ENCODE data around the gene UBE2N. TPM values are rescaled to one million over a fixed set of nuclear protein-coding genes. Genes with fewer than 3 reads are reported as not detected.
"Not testable (repeated sequence)": the region's sequence is repeated elsewhere in the genome, so short reads cannot be mapped to it uniquely, and the experiment has no call there.

UBE2N gene
- polyA plus RNA-seq, 4 donors, result 132 to 196 (median 159) TPM

DNA sequence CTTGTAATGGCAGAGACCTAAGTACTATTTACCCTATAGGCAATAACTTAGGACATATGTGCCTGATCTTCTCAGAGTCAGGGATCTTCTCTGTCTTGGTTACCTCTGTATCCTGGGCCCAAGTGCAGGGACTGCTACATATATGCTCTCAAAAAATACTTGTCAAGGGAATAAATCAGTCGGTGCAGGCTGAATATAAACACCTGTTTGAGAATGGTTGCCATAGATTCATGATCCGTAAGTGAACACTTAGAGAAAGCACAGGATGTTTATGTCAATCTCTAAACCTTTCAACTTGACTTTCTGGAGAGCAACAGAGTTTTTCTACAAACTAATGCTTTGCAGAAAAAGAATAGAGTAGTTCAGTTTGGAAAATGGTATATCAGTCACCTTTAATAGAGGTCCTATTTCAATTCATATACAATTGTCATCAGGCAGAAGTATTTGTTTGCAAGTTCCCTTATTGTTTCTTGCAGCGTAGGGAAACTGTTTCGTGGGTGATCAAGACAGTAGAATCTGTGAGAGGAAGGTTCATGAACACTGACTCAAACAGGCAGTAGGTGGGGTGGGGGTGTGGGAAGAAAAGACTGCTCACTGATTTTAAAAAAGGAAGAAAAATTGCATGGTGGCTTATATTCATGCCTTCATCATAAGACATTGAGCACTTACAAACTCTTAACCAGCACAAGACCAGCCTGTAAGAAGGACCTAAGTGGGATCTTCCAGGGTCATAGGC lies 6.0 kb upstream of the UBE2N start:
- DNase-seq (ENCODE audit: low read depth in 4 of 4, low spot score in 3 of 4), result no peak

DNA sequence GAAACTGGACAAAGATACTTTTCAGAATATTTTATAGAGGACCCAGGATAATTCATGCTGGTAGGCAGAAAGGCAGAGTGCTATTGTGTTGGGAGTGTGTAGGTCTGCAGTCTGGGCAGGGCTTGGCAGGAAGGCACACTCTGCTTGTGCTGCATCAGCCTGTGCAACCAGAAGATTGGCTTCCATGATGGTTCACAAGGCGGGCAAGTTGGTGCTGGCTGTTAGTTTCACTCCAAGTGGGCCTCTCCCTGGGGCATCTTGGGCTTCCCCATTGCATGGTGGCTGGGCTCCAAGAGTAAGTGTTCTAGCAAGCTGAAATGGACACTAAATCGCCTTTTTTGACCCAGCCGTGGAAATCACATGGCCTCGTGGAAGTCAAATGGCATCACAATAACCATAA lies 1.8 kb upstream of the UBE2N start:
- DNase-seq (ENCODE audit: low read depth in 4 of 4, low spot score in 3 of 4), result no peak

DNA sequence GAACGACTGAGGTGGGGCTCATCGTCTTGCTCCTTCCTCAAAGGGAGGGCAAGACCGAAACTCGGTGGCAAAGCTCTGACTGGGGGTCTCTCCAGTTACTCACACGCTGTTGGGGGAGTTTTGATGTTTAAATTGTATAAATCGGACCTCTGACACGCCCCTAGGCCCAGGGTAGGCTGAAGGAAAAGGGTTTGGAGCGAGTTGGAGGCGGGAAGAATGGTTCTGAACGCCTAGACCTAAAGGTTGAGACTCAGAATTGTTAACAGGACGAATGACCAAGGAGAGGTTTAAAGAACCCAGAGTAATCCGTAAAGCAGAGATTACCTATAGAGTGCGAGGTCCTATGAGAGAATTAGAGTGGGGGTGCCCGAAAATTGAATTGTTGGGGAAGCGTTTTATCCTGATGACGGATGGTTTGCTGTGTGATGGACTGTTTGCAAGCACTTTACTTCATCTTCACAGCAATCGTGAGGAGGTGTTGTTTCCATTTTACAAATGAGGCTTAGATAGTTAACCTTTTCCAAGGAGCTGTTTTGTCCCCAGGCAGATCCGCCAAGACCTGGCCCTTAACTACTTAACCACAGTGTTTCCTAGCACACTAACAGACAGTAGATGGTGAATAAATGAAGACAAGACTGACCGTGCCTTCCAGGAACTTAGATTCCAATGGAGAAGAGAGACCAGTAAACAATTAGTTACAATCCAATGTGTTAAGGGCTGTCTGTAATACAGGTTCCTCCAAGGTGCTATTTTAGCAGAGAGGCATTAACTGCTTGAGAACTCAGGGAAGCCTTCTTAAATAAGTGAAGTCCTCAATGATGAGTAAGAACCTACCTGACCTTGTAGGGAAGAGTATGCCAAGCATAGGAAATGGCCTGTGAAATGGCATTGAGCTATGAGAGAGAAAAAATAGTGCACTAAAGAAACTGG lies 929 bp upstream of the UBE2N start:
- peak in 1 of 4 donors; percentile 47 for DNase-seq (ENCODE audit: low read depth in 4 of 4, low spot score in 3 of 4)

DNA sequence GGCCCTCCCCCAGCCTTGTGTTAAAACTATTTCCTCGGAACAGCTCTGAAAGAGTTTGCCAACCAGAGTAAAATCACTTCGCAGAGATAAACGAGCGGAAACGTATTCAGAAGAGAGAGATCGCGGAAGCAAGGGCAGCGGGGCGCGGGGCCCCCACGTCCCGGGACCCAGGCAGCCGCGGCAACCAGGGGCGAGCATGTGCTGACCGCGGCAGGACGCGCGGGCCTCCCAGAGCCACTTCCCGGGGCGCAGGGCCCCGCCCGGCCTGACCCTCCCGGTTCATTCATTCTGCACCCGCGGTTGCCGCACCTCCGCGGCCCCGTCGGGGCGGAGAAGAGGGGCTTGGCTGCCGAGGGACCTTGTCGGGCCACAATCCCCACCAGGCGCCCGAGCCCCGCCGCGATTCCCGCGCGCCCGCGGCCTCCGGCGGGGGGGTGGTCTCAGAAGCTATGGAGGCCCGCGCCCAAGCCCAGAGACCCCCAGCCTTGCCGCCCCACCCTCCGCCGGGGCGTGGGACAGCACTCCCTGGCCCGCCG lies 598 bp downstream of the UBE2N start:
- no peak for DNase-seq (ENCODE audit: low read depth in 4 of 4, low spot score in 3 of 4)

DNA sequence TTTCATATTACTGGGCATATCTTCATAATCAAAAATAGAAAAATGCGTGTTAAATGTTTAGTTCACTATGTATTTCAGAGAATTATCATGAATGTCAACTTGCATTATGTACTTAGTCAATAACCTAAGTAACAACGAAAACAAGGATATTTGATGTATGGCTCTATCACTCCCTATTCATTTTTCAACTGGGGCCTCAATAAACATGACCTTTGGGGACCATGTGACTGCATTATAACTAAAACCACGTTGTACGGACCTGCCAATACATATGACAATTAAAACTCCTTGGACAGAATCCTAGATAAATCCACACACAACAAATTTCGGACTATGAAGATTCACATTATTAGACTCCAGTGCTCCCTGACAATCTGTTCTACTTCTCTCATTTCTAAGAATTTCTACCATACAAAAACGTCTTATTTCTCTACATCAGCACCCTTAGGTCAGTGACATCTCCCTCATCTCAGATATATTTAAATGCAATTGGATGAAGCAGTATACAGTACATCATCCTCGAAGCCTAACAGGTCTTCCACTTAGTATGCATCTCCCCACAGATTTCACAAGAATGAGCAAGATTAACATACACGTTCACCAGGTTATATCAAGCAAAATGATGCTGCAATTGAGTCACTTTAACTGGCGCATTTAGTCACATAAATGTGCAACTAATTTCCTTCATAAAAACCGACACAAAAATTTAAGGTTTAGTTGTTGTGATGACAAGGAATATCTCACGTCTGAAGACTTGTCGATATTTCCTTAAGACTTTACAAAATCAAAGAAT lies 1.5 kb downstream of the UBE2N start:
- DNase-seq (ENCODE audit: low read depth in 4 of 4, low spot score in 3 of 4), result no peak

DNA sequence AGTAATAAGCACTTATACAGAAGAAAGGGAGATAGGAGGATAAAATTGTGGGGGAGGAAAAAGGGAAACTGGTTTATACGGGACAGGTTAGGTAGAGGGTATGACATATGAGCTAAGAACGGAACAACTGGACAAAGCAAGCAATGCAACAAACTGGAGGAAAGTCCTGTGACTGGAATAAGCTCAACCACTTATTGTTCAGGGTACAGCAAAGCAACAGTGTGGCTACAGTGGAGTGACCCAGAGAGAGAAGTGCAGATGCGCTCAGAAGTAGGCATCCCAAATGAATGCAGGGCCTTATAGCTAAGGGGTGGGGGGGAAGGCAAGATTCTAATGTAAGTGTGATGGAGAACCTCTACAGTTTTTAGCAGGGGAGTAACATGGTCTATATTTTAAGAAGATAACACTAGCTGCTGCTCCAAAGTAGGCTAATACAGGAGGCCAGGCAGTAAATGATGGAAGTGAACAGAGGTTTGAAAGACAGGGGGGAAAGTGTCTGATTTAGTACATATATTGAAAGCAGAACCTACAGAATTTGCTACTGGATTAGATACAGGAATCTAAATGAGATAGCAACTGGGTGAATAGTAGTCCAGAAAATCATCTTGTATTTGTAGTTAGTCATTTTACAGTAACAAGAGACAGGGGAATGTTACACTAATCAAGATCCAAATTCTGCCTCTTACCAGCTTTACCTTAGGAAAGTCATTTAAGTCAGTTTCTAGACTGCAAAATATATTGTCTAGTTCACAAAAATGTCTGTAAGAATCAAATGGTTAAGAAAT lies 3.3 kb downstream of the UBE2N start:
- no peak for DNase-seq (ENCODE audit: low read depth in 4 of 4, low spot score in 3 of 4)

DNA sequence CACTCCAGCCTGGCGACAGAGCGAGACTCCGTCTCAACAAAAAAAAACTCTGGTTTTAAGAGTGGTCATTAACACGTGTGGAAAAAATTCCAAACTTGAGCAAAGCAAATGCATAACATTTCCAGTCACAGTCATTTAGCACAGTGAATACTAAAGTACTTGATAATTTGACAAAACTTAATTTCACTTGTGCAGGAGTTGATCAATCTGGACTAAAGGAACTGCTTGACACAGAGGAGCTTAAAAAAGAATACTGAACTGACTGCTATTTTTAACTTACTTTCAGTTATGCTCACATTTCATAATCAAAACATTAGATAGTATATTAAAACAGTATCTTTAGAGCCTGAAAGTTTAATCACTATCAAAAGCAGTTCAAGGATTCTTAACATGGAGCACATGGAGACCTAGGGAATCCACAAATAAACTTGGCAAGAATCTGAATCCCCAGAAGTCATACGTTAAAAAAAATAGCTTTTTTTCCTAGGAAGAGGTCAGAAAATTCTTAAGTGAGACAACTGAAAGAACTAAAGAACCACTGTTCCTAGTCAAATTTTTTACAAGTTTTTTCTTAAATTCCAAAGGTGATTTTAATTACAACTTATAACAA lies 7.4 kb downstream of the UBE2N start:
- no peak for DNase-seq (ENCODE audit: low read depth in 4 of 4, low spot score in 3 of 4)

DNA sequence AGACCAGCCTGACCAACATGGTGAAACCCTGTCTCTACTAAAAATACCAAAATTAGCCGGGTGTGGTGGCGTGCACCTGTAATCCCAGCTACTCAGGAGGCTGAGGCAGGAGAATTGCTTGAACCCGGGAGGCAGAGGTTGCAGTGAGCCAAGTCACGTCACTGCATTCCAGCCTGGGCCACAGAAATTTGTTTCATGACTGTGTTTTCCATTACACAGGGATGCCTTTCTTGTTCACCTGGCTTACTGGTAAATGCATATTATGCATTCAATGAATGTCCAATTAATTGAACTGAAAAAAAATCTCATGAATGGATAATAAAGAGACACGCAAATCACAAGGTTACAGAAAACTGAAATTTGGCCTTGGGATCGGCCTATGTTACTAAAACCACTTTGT lies 9.7 kb downstream of the UBE2N start:
- DNase-seq (ENCODE audit: low read depth in 4 of 4, low spot score in 3 of 4), result not testable (repeated sequence)

DNA sequence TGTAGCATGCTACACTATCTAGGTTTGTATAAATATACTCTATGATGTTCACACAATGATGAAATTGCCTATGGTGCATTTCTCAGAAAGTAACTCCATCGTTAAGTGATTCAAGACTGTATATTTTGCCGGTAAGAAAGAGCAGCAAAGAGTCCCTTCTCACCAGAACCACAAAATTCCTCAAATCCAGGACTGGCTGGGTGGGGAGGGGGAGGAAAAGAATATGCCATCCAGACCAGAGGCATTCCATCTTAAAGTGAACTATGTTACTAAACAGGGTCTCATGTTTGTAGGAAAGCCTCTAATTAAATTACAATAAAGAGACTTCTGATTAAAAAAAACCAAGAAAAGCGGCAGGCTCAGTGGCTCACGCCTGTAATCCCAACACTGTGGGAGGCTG lies 11.5 kb downstream of the UBE2N start:
- DNase-seq (ENCODE audit: low read depth in 4 of 4, low spot score in 3 of 4), result no peak

DNA sequence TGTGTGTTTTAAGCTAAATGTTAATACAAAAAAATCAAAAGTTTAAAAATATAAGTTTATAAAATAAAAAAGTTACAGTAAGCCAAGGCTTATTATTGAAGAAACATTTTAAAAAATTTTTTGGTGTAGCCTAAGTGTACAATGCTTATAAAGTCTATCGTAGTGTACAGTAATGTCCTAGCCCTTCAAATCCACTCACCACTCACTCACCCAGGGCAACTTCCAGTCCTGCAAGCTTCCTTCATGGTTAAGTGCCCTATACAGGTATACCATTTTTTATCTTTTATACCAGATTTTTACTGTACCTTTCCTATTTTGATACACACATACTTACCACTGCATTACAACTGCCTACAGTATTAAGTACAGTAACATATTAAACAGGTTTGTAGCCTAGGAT lies 11.9 kb downstream of the UBE2N start:
- DNase-seq (ENCODE audit: low read depth in 4 of 4, low spot score in 3 of 4), result no peak

DNA sequence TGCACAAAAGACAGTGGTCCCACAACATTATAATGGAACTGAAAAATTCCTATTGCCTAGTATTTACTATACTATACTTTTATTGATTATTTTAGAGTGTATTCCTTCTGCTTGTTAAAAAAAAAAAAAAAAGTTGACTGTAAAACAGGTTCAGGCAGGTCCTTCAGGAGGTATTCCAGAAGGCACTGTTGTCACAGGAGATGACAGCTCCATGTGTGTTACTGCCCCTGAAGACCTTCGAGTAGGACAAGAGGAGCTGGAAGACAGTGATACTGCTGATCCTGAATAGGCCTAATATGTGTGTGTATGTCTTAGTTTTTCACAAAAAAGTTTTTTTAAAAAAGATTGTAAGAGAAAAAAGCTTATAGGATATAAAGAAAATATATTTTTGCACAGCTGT lies 12.3 kb downstream of the UBE2N start:
- DNase-seq (ENCODE audit: low read depth in 4 of 4, low spot score in 3 of 4), result no peak

DNA sequence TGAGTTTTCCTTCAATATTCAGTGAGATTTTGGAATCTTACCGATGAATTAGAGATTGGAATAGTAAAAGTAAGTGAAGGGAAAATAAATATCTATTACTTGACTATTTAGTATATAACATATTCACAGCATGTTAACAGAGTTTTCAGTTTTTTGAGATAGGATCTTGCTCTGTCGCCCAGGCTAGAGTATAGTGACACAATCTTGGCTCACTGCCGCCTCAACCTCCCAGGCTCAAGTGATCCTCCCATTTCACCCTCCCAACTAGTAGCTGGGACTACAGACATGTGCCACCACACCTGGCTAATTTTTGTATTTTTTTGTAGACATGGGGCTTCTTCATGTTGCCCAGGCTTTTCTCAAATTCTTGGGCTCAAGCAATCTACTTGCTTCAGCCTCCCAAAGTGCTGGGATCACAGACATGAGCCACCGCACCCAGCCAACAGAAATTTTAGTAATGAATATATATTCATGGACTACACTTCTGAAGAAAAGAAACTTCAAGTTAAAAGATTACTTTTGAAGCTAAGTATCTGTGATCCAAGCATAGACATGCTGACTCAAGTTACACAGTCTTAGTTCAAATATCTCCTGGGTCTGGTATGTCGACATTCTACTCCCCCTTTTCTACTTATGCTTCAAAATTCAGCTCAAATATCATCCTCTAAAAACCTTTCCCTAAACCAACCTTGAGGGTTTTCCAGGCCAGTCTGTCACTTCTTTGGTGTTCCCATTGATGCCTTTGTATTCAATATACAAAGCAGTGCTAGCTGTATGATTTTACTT lies 13.8 kb downstream of the UBE2N start:
- no peak for DNase-seq (ENCODE audit: low read depth in 4 of 4, low spot score in 3 of 4)

DNA sequence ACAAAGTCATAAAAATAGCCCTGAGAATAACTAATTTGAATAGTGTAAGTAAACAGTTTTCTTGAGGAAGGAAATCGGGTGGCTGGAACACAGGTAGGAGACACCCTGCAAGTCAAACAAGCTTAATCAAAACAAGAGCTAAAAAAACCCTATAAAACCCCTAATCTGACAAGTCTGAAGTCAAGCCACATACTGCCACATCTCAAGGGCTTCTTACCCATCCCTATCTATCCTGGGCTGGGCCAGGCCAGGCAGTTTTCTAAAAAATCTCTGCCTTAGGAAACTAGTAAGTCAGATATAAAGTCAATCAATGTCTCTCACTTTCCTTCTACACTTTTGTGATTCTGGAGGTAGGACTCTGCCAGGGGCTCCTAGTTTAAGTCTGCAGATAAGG lies 15.3 kb downstream of the UBE2N start:
- no peak for DNase-seq (ENCODE audit: low read depth in 4 of 4, low spot score in 3 of 4)

DNA sequence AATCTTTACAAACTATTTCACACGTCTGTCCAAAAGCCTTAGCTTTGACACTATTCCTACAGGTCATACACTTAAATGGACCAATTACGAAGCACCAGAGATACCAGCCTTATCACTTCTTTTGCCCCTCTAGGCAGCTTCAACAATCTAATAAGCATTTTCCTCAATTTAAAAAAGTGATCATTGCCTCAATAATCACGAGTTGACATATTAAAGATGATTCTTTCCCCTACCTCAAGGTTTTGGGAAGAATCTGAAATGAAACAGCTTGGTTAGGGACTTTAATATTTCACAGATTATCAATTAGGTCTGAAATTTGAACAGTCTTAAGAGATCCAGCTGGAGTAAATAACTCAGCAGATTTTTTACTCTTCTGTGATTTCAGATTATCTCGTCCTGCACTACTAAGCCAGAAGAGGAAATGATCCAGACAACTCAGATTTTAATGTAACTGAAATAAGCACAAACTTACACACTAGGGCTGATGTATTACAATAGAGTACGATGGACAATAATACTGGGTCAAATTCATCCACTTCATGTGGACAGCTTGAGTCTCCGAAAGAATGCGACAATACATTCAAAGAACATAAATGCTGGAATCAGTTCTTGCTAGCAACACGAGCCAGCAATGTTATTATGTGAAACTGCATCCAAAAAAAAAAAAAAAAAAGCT lies 15.9 kb downstream of the UBE2N start:
- DNase-seq (ENCODE audit: low read depth in 4 of 4, low spot score in 3 of 4), result no peak

DNA sequence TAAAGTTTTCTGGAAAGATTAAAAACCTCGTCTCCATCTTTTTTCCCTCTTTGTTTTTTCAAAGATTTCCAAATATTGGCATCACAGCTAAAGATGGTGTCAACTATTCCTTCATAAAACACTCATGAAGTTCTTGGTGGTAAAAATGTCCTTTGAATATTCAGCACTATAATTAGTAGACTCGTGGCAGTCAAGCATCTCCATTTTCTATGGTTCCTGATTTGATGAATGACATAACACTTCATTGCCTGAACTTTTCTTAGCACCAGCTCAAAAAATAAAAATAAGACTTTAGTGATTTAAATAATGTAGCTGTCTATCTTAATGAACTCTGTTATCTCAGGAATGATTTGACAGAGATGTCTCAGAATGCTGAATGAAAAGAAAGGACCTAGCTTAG lies 19.7 kb downstream of the UBE2N start:
- no peak for DNase-seq (ENCODE audit: low read depth in 4 of 4, low spot score in 3 of 4)

DNA sequence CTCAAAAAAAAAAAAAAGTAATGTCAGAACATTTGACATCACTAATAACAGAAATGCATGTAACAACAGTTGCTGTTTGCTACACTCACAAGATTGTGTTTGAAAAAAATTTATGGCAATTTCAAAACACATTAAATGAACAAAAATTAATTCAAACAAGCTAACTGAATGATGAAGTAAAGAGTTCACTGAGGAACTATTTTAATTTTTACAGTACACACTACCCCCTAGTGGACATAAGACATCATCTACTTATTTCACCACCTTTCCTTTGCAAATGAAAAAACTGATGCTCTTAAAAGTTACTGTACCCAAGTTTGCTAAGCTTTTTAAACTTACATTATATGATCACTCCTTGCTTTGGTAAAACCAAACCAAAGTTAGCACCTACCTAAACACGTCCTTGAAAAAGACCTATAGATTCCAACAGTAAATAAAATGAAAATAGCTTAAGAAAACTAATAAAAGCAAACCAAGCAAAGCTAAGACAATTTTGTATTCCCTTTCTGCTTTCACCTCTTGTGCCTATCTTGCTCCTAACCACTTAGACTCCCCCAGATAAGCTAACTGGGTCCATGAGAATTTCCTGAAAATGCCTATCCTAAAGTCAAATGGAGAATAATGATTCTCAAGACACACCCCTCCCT lies 22.2 kb downstream of the UBE2N start:
- DNase-seq (ENCODE audit: low read depth in 4 of 4, low spot score in 3 of 4), result no peak

DNA sequence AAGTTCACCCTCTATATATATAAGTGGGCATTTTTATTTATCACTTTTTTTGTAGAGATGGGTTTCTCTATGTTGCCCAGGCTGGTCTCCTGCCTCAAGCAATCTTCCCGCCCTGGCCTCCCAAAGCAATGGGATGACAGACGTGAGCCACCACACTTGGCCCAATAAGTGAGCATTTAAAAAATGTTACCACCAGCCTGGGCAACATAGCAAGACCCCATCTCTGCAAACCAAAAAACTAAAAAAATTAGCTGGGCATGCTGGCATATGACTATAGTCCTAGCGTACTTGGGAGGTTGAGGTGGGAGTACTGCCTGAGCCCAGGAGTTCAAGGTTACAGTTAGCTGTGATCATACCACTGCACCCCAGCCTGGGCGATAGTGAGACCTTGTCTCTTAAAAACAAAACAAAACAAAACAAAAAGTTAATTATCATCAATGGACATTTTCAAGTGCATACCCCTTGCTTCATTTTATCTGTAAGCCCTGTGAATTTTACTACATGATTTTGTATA lies 23.7 kb downstream of the UBE2N start:
- DNase-seq (ENCODE audit: low read depth in 4 of 4, low spot score in 3 of 4), result no peak

All from left renal pelvis (tissue), 4 donors.